HG02759 (cell line): ENCODE results near the gene TENT4A.
"Not testable (repeated sequence)": the region's sequence is repeated elsewhere in the genome, so short reads cannot be mapped to it uniquely, and the experiment has no call there.

Experiments used
- ATAC-seq: cut with Tn5 transposase; IDR thresholded peaks from one replicate; pipeline ENCODE4 v1.9.1; 2021; ENCODE audit warnings: mild to moderate bottlenecking, moderate library complexity; ENCODE audit not compliant: unreplicated experiment

Gene TENT4A

GRCh38 chr5:6713274-6714225 lies at the start of gene TENT4A:
TENT4A (plus strand) TSS chr5:6713432; CDS start chr5:6713984, 552 bp downstream.
- peak; percentile 19 for ATAC-seq

GRCh38 chr5:6666762-6667161 lies 46.5 kb upstream of the TENT4A start:
- ATAC-seq: no peak

GRCh38 chr5:6667648-6668047 lies 45.6 kb upstream of the TENT4A start:
- no peak for ATAC-seq

GRCh38 chr5:6668717-6669116 lies 44.5 kb upstream of the TENT4A start:
- not testable (repeated sequence) for ATAC-seq

- no peak for ATAC-seq
Measured at GRCh38 chr5:6673031-6673430, 40.2 kb upstream of the TENT4A start.

- no peak for ATAC-seq
Measured at GRCh38 chr5:6673963-6674362, 39.3 kb upstream of the TENT4A start.

- ATAC-seq: no peak
Measured at GRCh38 chr5:6674421-6674820, 38.8 kb upstream of the TENT4A start.

- ATAC-seq: no peak
Measured at GRCh38 chr5:6674886-6675285, 38.3 kb upstream of the TENT4A start.

GRCh38 chr5:6675784-6676491 lies 37.3 kb upstream of the TENT4A start:
- ATAC-seq: no peak

- ATAC-seq: no peak
Measured at GRCh38 chr5:6676702-6677101, 36.5 kb upstream of the TENT4A start.

GRCh38 chr5:6678385-6678784 lies 34.8 kb upstream of the TENT4A start:
- no peak for ATAC-seq

GRCh38 chr5:6680922-6681321 lies 32.3 kb upstream of the TENT4A start:
- no peak for ATAC-seq

GRCh38 chr5:6681682-6682081 lies 31.6 kb upstream of the TENT4A start:
- no peak for ATAC-seq

GRCh38 chr5:6682239-6682638 lies 31.0 kb upstream of the TENT4A start:
- ATAC-seq: no peak

GRCh38 chr5:6683241-6683640 lies 30.0 kb upstream of the TENT4A start:
- no peak for ATAC-seq

- no peak for ATAC-seq
Measured at GRCh38 chr5:6684075-6684474, 29.2 kb upstream of the TENT4A start.

- no peak for ATAC-seq
Measured at GRCh38 chr5:6686501-6686900, 26.7 kb upstream of the TENT4A start.

- ATAC-seq: no peak
Measured at GRCh38 chr5:6686915-6687409, 26.3 kb upstream of the TENT4A start.

- ATAC-seq: no peak
Measured at GRCh38 chr5:6687505-6687904, 25.7 kb upstream of the TENT4A start.

- no peak for ATAC-seq
Measured at GRCh38 chr5:6692906-6693305, 20.3 kb upstream of the TENT4A start.

- no peak for ATAC-seq
Measured at GRCh38 chr5:6698696-6699095, 14.5 kb upstream of the TENT4A start.

- ATAC-seq: no peak
Measured at GRCh38 chr5:6699357-6699756, 13.9 kb upstream of the TENT4A start.
